GM21381 (cell line): ENCODE results near the gene NPY5R.

ENCODE experiments used
- ATAC-seq: cut with Tn5 transposase; IDR thresholded peaks from one replicate; pipeline ENCODE4 v1.9.1; 2021; ENCODE audit warnings: mild to moderate bottlenecking, moderate library complexity; ENCODE audit not compliant: unreplicated experiment

The NPY5R gene

GRCh38 chr4:163343604-163344146 lies at the start of gene NPY5R:
Gene NPY5R, plus strand, starts transcription at chr4:163343892. Its CDS starts 6,382 bp downstream, at chr4:163350274.
- ATAC-seq, result no peak

GRCh38 chr4:163295138-163295537 lies 48.6 kb upstream of the NPY5R start:
- ATAC-seq, result no peak

GRCh38 chr4:163300445-163300844 lies 43.2 kb upstream of the NPY5R start:
- ATAC-seq, result no peak

- ATAC-seq, result no peak
Observed at GRCh38 chr4:163303069-163303468, 40.6 kb upstream of the NPY5R start.

GRCh38 chr4:163309466-163309865 lies 34.2 kb upstream of the NPY5R start:
- ATAC-seq, result no peak

- ATAC-seq, result no peak
Observed at GRCh38 chr4:163317110-163317509, 26.6 kb upstream of the NPY5R start.

- ATAC-seq, result no peak
Observed at GRCh38 chr4:163330916-163331628, 12.6 kb upstream of the NPY5R start.

- no peak for ATAC-seq
Observed at GRCh38 chr4:163331629-163332376, 11.9 kb upstream of the NPY5R start.

- peak; percentile 77 for ATAC-seq
Observed at GRCh38 chr4:163332526-163333406, 10.9 kb upstream of the NPY5R start, which contains the start of gene NPY1R. Gene NPY1R, minus strand, starts transcription at chr4:163332596. Its CDS starts 6,042 bp downstream, at chr4:163326554.

- ATAC-seq, result no peak
Observed at GRCh38 chr4:163335384-163335783, 8.3 kb upstream of the NPY5R start.

GRCh38 chr4:163344147-163345125 lies 744 bp downstream of the NPY5R start:
- no peak for ATAC-seq

GRCh38 chr4:163350672-163351071 lies 7.0 kb downstream of the NPY5R start:
- ATAC-seq, result no peak

GRCh38 chr4:163353054-163353453 lies 9.4 kb downstream of the NPY5R start:
- ATAC-seq, result no peak

- no peak for ATAC-seq
Observed at GRCh38 chr4:163356104-163356503, 12.4 kb downstream of the NPY5R start.

- no peak for ATAC-seq
Observed at GRCh38 chr4:163367651-163368050, 24.0 kb downstream of the NPY5R start.

GRCh38 chr4:163372029-163372428 lies 28.3 kb downstream of the NPY5R start:
- no peak for ATAC-seq

GRCh38 chr4:163378661-163379060 lies 35.0 kb downstream of the NPY5R start:
- no peak for ATAC-seq

GRCh38 chr4:163380703-163381102 lies 37.0 kb downstream of the NPY5R start:
- no peak for ATAC-seq

- ATAC-seq, result no peak
Observed at GRCh38 chr4:163382178-163382869, 38.6 kb downstream of the NPY5R start.
